Karpas-422 (cell line): ENCODE data around the gene TRAPPC10. TPM values are rescaled to one million over a fixed set of nuclear protein-coding genes. Genes with fewer than 3 reads are reported as not detected.

Source experiments
- DNase-seq: peaks from one replicate; pipeline ENCODE4 v3.0.0-alpha.2; 2015
- H2AFZ ChIP-seq: fragments of 200-600 bp; sonication (generic); 2 replicates; pipeline ENCODE4 v1.6.1; 2014; ENCODE audit warnings: antibody characterized with exemption, low read length, mixed read lengths
- H3K27ac ChIP-seq: fragments of 200-600 bp; sonication (generic); 2 replicates; pipeline ENCODE4 v1.5.1; 2014; ENCODE audit warnings: mild to moderate bottlenecking, low read length, moderate library complexity
- H3K27me3 ChIP-seq: fragments of 200-600 bp; sonication (generic); 2 replicates; pipeline ENCODE4 v1.6.1; 2014; ENCODE audit warnings: low read length, mixed read lengths
- H3K36me3 ChIP-seq: fragments of 200-600 bp; sonication (generic); 2 replicates; pipeline ENCODE4 v1.6.1; 2014; ENCODE audit warnings: low read length, mixed read lengths; ENCODE audit not compliant: insufficient read depth
- H3K4me1 ChIP-seq: fragments of 200-600 bp; sonication (generic); 2 replicates; pipeline ENCODE4 v1.6.1; 2014; ENCODE audit warnings: mild to moderate bottlenecking, low read length, mixed read lengths
- H3K4me2 ChIP-seq: fragments of 200-600 bp; sonication (generic); 2 replicates; pipeline ENCODE4 v1.6.1; 2014; ENCODE audit warnings: low read length, low read depth, mild to moderate bottlenecking; ENCODE audit not compliant: poor library complexity, severe bottlenecking
- H3K4me3 ChIP-seq: fragments of 200-600 bp; sonication (generic); 2 replicates; pipeline ENCODE4 v1.5.1; 2014; ENCODE audit warnings: mild to moderate bottlenecking, antibody characterized with exemption, low read length, mixed read lengths
- H3K79me2 ChIP-seq: fragments of 200-600 bp; sonication (generic); 2 replicates; pipeline ENCODE4 v1.6.1; 2014; ENCODE audit warnings: mild to moderate bottlenecking, low read length, mixed read lengths
- H3K9ac ChIP-seq: fragments of 200-600 bp; sonication (generic); 2 replicates; pipeline ENCODE4 v1.6.0; 2014; ENCODE audit warnings: low read length
- H3K9me2 ChIP-seq: fragments of 200-600 bp; sonication (generic), shearing (Covaris generic); replicated peaks from 2 replicates; pipeline ENCODE4 v1.6.0; 2014; ENCODE audit warnings: mild to moderate bottlenecking, low read length, moderate library complexity; ENCODE audit not compliant: insufficient read depth
- H3K9me3 ChIP-seq: fragments of 300-700, 200-600 bp; sonication (generic); 2 replicates; pipeline ENCODE4 v1.6.1; 2014; ENCODE audit warnings: low read length, mixed read lengths
- H4K20me1 ChIP-seq: fragments of 200-600 bp; sonication (generic); 2 replicates; pipeline ENCODE4 v1.6.1; 2014; ENCODE audit warnings: mild to moderate bottlenecking, antibody characterized with exemption, low read length, low read depth; ENCODE audit not compliant: insufficient read depth
- total RNA-seq: library from RNA; depleted of rRNA; stranded (reverse); fragments of >200 nt; shearing (Covaris generic); gene quantifications from 2 replicates; pipeline ENCODE4 v1.2.3, GENCODE V29; 2014; ENCODE audit warnings: low replicate concordance

The TRAPPC10 gene
- total RNA-seq, 1 experiment from 2014 or later, result 40.3 TPM

- no peaks in the 10 kb centered on the region for H3K4me1 ChIP-seq
These were observed 15.6 kb downstream of the TRAPPC10 start for GRCh38 chr21:44027607-44028286.

GRCh38 chr21:44028287-44028659 is 16.2 kb downstream of the TRAPPC10 start:
- H3K27ac ChIP-seq, result no peak overlapping the region
- peaks cover 32% of the 10 kb centered on the region for H4K20me1 ChIP-seq
- H2AFZ ChIP-seq, result no peak overlapping the region
- H3K27me3 ChIP-seq, result no peaks in the 10 kb centered on the region
- H3K4me2 ChIP-seq, result no peak overlapping the region
- no peak for DNase-seq
- no peaks in the 10 kb centered on the region; the same call in 1 of the 2 replicates for H3K36me3 ChIP-seq
- H3K4me1 ChIP-seq, result no peaks in the 10 kb centered on the region
- H3K4me3 ChIP-seq, result no peak overlapping the region
- H3K9me2 ChIP-seq, result no peaks in the 10 kb centered on the region
- no peak overlapping the region for H3K9ac ChIP-seq
- H3K79me2 ChIP-seq, result peaks cover 98% of the 10 kb centered on the region
- H3K9me3 ChIP-seq, result no peaks in the 10 kb centered on the region

More at GRCh38 chr21:44027607-44028286, 15.6 kb downstream of the TRAPPC10 start:
- no peak overlapping the region for H3K4me2 ChIP-seq
- H3K4me3 ChIP-seq, result no peak overlapping the region
- H3K79me2 ChIP-seq, result peaks cover 98% of the 10 kb centered on the region
- H3K9me2 ChIP-seq, result no peaks in the 10 kb centered on the region
- H3K27ac ChIP-seq, result no peak overlapping the region
- no peak for DNase-seq
- no peak overlapping the region for H2AFZ ChIP-seq
- no peaks in the 10 kb centered on the region for H3K9me3 ChIP-seq
- no peaks in the 10 kb centered on the region; the same call in 1 of the 2 replicates for H3K36me3 ChIP-seq
- H3K27me3 ChIP-seq, result no peaks in the 10 kb centered on the region
- peaks cover 32% of the 10 kb centered on the region for H4K20me1 ChIP-seq
- H3K9ac ChIP-seq, result no peak overlapping the region

GRCh38 chr21:44029460-44030087 is 17.5 kb downstream of the TRAPPC10 start:
- DNase-seq, result no peak
- Histone ChIP-seq H3K4me3 (no peak overlapping the region), H3K9me2 (no peaks in the 10 kb centered on the region), H3K4me1 (no peaks in the 10 kb centered on the region), H3K27ac (no peak overlapping the region), H3K4me2 (no peak overlapping the region), H2AFZ (no peak overlapping the region), H3K9me3 (no peaks in the 10 kb centered on the region), H3K36me3 (no peaks in the 10 kb centered on the region; the same call in 1 of the 2 replicates), H3K79me2 (peaks cover 85% of the 10 kb centered on the region), H3K9ac (no peak overlapping the region), H3K27me3 (no peaks in the 10 kb centered on the region), H4K20me1 (peaks cover 32% of the 10 kb centered on the region)

- Histone ChIP-seq H2AFZ (no peak overlapping the region), H4K20me1 (peaks cover 14% of the 10 kb centered on the region), H3K4me3 (no peak overlapping the region), H3K9me2 (no peaks in the 10 kb centered on the region), H3K36me3 (peaks cover 10% of the 10 kb centered on the region; the same call in 1 of the 2 replicates), H3K79me2 (peaks cover 62% of the 10 kb centered on the region), H3K9ac (no peak overlapping the region), H3K4me2 (no peak overlapping the region), H3K9me3 (no peaks in the 10 kb centered on the region), H3K27ac (no peak overlapping the region), H3K27me3 (no peaks in the 10 kb centered on the region), H3K4me1 (no peaks in the 10 kb centered on the region)
- no peak for DNase-seq
These were observed 23.1 kb downstream of the TRAPPC10 start for GRCh38 chr21:44035244-44035643.

GRCh38 chr21:44038063-44038462 is 26.0 kb downstream of the TRAPPC10 start:
- Histone ChIP-seq H3K27ac (no peak overlapping the region), H3K4me2 (no peak overlapping the region), H3K79me2 (peaks cover 62% of the 10 kb centered on the region), H3K36me3 (peaks cover 10% of the 10 kb centered on the region; the same call in 1 of the 2 replicates), H3K9me3 (no peaks in the 10 kb centered on the region), H3K27me3 (no peaks in the 10 kb centered on the region), H4K20me1 (no peaks in the 10 kb centered on the region; the same call in 1 of the 2 replicates), H3K9me2 (no peaks in the 10 kb centered on the region), H3K4me1 (peaks cover 5% of the 10 kb centered on the region; the same call in 1 of the 2 replicates), H3K9ac (no peak overlapping the region), H3K4me3 (no peak overlapping the region), H2AFZ (no peak overlapping the region)
- no peak for DNase-seq

- H3K27ac ChIP-seq, result no peak overlapping the region
- peaks cover 11% of the 10 kb centered on the region for H3K4me1 ChIP-seq
- H3K9me2 ChIP-seq, result no peaks in the 10 kb centered on the region
- no peak overlapping the region for H3K4me2 ChIP-seq
- H3K9ac ChIP-seq, result no peak overlapping the region
- H3K36me3 ChIP-seq, result 0 out of 2 replicates have a peak, but pooled peaks cover 10% of the 10 kb centered on the region
- H3K27me3 ChIP-seq, result no peaks in the 10 kb centered on the region
- H4K20me1 ChIP-seq, result no peaks in the 10 kb centered on the region
- H3K79me2 ChIP-seq, result peaks cover 77% of the 10 kb centered on the region
- H3K4me3 ChIP-seq, result no peak overlapping the region
- no peak for DNase-seq
- no peak overlapping the region for H2AFZ ChIP-seq
- H3K9me3 ChIP-seq, result no peaks in the 10 kb centered on the region
These were observed 27.7 kb downstream of the TRAPPC10 start for GRCh38 chr21:44039828-44040227.

GRCh38 chr21:44043613-44044012 is 31.5 kb downstream of the TRAPPC10 start:
- Histone ChIP-seq H3K9ac (no peak overlapping the region; the same call in 1 of the 2 replicates), H3K4me1 (peaks cover 11% of the 10 kb centered on the region), H3K9me3 (no peaks in the 10 kb centered on the region), H2AFZ (no peak overlapping the region), H3K9me2 (no peaks in the 10 kb centered on the region), H3K4me2 (no peak overlapping the region), H3K36me3 (0 out of 2 replicates have a peak, but pooled peaks cover 6% of the 10 kb centered on the region), H3K27ac (no peak overlapping the region), H4K20me1 (0 out of 2 replicates have a peak, but pooled peaks cover 5% of the 10 kb centered on the region), H3K79me2 (peaks cover 78% of the 10 kb centered on the region), H3K27me3 (no peaks in the 10 kb centered on the region), H3K4me3 (no peak overlapping the region)
- no peak for DNase-seq

- no peak overlapping the region for H2AFZ ChIP-seq
- H3K27me3 ChIP-seq, result no peaks in the 10 kb centered on the region
- no peaks in the 10 kb centered on the region for H3K9me3 ChIP-seq
- 0 out of 2 replicates have a peak, but pooled peaks cover 9% of the 10 kb centered on the region for H4K20me1 ChIP-seq
- H3K4me2 ChIP-seq, result no peak overlapping the region
- no peaks in the 10 kb centered on the region for H3K9me2 ChIP-seq
- H3K36me3 ChIP-seq, result no peaks in the 10 kb centered on the region
- H3K27ac ChIP-seq, result no peak overlapping the region
- no peak for DNase-seq
- peaks cover 84% of the 10 kb centered on the region for H3K79me2 ChIP-seq
- no peak overlapping the region for H3K4me3 ChIP-seq
- no peak overlapping the region for H3K9ac ChIP-seq
- H3K4me1 ChIP-seq, result peaks cover 11% of the 10 kb centered on the region
These were observed 34.6 kb downstream of the TRAPPC10 start for GRCh38 chr21:44046734-44047133.
